Breast epithelium (tissue), 3 donors: ENCODE data around the gene ARMC9.

Experiments used
- POLR2A ChIP-seq: fragments of 450-650 bp; IDR thresholded peaks from one replicate; pipeline ENCODE4 v1.6.1; 2016; ENCODE audit warnings: antibody characterized with exemption, mild to moderate bottlenecking, moderate library complexity
- TF ChIP-seq, protein P1 (sequence below), 3 donors: fragments of 450-650 bp; IDR thresholded peaks; one replicate each; pipeline ENCODE4 v1.5.1; 2016 to 2017; ENCODE audit warnings: antibody characterized with exemption in 3 of 3, mild to moderate bottlenecking in 3 of 3, moderate library complexity in 3 of 3

DNA sequence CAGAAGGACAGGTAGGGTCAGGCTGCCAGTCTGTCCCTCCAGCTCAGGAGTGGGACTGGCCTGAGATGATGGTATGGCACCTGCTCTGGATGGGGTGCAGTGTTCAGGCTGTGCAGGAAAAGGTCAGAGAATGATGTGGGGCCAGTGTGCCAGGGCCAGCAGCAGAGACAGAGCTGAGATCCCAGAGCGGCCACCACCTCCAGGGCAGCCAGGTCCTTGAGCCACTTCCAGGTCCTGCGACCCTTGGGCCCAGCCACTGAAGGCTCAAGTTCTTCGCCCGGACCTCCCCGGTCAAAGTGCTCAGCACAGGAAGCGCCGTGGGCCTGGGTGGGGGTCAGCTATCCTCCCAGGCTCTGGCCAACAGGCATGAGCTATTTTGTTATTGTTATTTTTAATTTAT, 12.1 kb upstream of the ARMC9 start:
- TF ChIP-seq, protein P1, sequence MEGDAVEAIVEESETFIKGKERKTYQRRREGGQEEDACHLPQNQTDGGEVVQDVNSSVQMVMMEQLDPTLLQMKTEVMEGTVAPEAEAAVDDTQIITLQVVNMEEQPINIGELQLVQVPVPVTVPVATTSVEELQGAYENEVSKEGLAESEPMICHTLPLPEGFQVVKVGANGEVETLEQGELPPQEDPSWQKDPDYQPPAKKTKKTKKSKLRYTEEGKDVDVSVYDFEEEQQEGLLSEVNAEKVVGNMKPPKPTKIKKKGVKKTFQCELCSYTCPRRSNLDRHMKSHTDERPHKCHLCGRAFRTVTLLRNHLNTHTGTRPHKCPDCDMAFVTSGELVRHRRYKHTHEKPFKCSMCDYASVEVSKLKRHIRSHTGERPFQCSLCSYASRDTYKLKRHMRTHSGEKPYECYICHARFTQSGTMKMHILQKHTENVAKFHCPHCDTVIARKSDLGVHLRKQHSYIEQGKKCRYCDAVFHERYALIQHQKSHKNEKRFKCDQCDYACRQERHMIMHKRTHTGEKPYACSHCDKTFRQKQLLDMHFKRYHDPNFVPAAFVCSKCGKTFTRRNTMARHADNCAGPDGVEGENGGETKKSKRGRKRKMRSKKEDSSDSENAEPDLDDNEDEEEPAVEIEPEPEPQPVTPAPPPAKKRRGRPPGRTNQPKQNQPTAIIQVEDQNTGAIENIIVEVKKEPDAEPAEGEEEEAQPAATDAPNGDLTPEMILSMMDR (IDR thresholded peaks at IDR 0.05), result no peak
- TF ChIP-seq POLR2A, result no peak
